HepG2 (cell line): ENCODE measurements around the gene PFDN1.

Experiments used
- EP300 ChIP-seq, 3 experiments: sonication (generic) in 1 of 3; formaldehyde crosslinking in 1 of 3; IDR thresholded peaks; 2 replicates each; pipeline versions ENCODE4 v1.5.1 to v1.6.1; 2011 to 2020; ENCODE audit warnings: low read depth in 2 of 3, low read length in 2 of 3, borderline replicate concordance in 1 of 3, improper control_type of control experiment in 1 of 3, mild to moderate bottlenecking in 1 of 3, missing genetic modification reagents in 1 of 3, moderate library complexity in 1 of 3
- HCFC1 ChIP-seq: fragments of 150-350 bp; IDR thresholded peaks from 2 replicates; pipeline ENCODE4 v1.6.1; 2014; ENCODE audit warnings: low read depth, low read length
- HNRNPLL ChIP-seq: fragments of 200-400 bp; formaldehyde crosslinking; IDR thresholded peaks from 2 replicates; pipeline ENCODE4 v1.6.1; 2017; ENCODE audit warnings: mild to moderate bottlenecking, low read depth, low read length; ENCODE audit not compliant: poor library complexity, severe bottlenecking
- KDM4B ChIP-seq: sonication (generic); formaldehyde crosslinking; IDR thresholded peaks from 2 replicates; pipeline ENCODE4 v1.4.0; 2020; ENCODE audit warnings: missing genetic modification reagents
- NFE2 ChIP-seq: sonication (generic); formaldehyde crosslinking; IDR thresholded peaks from 2 replicates; pipeline ENCODE4 v1.4.0; 2020; ENCODE audit warnings: missing genetic modification reagents
- PCBP1 ChIP-seq: fragments of 200-400 bp; formaldehyde crosslinking; IDR thresholded peaks from 2 replicates; pipeline ENCODE4 v1.6.1; 2017; ENCODE audit warnings: mild to moderate bottlenecking, low read depth, low read length, borderline replicate concordance
- PHF8 ChIP-seq: sonication (generic); formaldehyde crosslinking; IDR thresholded peaks from 2 replicates; pipeline ENCODE4 v1.5.0; 2020; ENCODE audit warnings: missing genetic modification reagents
- TF ChIP-seq, protein P1 (sequence below): sonication (generic); formaldehyde crosslinking; IDR thresholded peaks from 2 replicates; pipeline ENCODE4 v1.4.0; 2020; ENCODE audit warnings: missing genetic modification reagents, borderline replicate concordance
- TF ChIP-seq, protein P2 (sequence below): sonication (generic); formaldehyde crosslinking; IDR thresholded peaks from 2 replicates; pipeline ENCODE4 v1.5.0; 2020; ENCODE audit warnings: mild to moderate bottlenecking, missing genetic modification reagents, moderate library complexity
- TF ChIP-seq, protein P3 (sequence below): IDR thresholded peaks from 2 replicates; pipeline ENCODE4 v1.6.1; 2012; ENCODE audit warnings: inconsistent platforms

DNA sequence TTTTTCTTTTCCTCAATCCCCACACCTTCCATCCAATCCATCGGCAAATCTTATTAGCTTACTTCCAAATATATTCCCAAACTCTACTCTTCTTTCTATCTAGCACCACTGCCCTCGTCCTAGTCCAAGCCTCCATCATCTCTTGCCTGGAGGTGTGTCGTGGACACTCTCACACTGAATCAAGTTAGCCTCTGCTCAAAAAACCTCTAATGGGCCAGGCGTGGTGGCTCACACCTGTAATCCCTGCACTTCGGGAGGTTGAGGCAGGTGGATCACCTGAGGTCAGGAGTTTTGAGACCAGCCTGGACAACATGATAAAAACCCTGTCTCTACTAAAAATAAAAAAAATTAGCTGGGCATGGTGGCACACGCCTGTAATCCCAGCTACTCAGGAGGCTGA, 46.2 kb downstream of the PFDN1 start:
- TF ChIP-seq, protein P1, sequence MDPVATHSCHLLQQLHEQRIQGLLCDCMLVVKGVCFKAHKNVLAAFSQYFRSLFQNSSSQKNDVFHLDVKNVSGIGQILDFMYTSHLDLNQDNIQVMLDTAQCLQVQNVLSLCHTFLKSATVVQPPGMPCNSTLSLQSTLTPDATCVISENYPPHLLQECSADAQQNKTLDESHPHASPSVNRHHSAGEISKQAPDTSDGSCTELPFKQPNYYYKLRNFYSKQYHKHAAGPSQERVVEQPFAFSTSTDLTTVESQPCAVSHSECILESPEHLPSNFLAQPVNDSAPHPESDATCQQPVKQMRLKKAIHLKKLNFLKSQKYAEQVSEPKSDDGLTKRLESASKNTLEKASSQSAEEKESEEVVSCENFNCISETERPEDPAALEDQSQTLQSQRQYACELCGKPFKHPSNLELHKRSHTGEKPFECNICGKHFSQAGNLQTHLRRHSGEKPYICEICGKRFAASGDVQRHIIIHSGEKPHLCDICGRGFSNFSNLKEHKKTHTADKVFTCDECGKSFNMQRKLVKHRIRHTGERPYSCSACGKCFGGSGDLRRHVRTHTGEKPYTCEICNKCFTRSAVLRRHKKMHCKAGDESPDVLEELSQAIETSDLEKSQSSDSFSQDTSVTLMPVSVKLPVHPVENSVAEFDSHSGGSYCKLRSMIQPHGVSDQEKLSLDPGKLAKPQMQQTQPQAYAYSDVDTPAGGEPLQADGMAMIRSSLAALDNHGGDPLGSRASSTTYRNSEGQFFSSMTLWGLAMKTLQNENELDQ (CRISPR knock-in tag): no peak
- TF ChIP-seq HNRNPLL: no peak
- no peak for TF ChIP-seq HCFC1
- TF ChIP-seq, protein P2, sequence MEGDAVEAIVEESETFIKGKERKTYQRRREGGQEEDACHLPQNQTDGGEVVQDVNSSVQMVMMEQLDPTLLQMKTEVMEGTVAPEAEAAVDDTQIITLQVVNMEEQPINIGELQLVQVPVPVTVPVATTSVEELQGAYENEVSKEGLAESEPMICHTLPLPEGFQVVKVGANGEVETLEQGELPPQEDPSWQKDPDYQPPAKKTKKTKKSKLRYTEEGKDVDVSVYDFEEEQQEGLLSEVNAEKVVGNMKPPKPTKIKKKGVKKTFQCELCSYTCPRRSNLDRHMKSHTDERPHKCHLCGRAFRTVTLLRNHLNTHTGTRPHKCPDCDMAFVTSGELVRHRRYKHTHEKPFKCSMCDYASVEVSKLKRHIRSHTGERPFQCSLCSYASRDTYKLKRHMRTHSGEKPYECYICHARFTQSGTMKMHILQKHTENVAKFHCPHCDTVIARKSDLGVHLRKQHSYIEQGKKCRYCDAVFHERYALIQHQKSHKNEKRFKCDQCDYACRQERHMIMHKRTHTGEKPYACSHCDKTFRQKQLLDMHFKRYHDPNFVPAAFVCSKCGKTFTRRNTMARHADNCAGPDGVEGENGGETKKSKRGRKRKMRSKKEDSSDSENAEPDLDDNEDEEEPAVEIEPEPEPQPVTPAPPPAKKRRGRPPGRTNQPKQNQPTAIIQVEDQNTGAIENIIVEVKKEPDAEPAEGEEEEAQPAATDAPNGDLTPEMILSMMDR: no peak
- TF ChIP-seq PHF8 (CRISPR knock-in tag): no peak
- no peak for TF ChIP-seq NFE2 (CRISPR knock-in tag)
- no peak for TF ChIP-seq EP300 (IDR thresholded peaks at IDR 0.05; ENCODE audit: low read depth in 2 of 2, low read length in 2 of 2)
- no peak for TF ChIP-seq EP300 (CRISPR knock-in tag; IDR thresholded peaks at IDR 0.05; ENCODE audit: borderline replicate concordance)
- no peak for TF ChIP-seq KDM4B (CRISPR knock-in tag)
- TF ChIP-seq, protein P3, sequence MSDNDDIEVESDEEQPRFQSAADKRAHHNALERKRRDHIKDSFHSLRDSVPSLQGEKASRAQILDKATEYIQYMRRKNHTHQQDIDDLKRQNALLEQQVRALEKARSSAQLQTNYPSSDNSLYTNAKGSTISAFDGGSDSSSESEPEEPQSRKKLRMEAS: no peak
- no peak for TF ChIP-seq PCBP1
